ENCODE measurements around the gene FKBP1B.

DNA sequence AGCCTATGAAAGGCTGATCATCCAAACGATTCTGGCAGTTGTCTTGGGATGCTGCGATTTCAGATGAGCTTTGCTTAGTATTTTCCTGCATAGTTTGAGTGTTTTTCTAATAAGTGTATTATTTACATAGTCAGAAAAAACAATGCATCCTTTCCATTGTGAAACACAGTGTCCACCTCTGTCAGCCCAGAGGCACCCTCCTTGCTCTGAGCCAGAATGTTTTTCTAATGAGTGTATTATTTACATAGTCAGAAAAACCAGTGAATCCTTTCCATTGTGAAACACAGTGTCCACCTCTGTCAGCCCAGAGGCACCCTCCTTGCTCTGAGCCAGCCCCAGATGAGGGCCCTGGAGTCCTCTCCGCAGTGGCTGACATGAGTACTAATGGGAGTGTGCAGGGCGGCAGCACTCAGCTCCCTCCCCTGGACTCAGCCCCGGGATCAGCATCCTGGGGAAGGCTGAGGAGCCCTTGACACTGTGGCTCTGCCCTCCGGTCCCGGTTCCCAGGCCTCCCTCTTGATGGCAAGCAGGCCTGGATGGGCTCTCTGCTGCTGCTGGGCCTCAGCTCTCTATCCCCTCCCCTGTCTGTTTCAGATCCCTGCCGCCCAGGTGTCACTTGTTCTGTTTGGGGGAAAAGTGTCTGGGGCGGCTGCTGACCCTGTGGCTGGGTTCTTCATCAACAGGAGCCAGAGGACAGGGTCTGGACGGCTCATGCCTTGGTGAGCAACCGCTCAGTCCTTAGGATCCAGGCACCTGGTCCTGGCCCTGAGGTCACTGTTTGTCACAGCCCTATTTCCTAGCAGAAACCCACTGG is 33.8 kb upstream of the FKBP1B start:
- TF ChIP-seq, protein P1, sequence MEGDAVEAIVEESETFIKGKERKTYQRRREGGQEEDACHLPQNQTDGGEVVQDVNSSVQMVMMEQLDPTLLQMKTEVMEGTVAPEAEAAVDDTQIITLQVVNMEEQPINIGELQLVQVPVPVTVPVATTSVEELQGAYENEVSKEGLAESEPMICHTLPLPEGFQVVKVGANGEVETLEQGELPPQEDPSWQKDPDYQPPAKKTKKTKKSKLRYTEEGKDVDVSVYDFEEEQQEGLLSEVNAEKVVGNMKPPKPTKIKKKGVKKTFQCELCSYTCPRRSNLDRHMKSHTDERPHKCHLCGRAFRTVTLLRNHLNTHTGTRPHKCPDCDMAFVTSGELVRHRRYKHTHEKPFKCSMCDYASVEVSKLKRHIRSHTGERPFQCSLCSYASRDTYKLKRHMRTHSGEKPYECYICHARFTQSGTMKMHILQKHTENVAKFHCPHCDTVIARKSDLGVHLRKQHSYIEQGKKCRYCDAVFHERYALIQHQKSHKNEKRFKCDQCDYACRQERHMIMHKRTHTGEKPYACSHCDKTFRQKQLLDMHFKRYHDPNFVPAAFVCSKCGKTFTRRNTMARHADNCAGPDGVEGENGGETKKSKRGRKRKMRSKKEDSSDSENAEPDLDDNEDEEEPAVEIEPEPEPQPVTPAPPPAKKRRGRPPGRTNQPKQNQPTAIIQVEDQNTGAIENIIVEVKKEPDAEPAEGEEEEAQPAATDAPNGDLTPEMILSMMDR (IDR thresholded peaks at IDR 0.05), result no peak
- no peak for TF ChIP-seq POLR2A (IDR thresholded peaks at IDR 0.05)
